Activated T-helper 9 cell treated with anti-CD3 and anti-CD28 coated beads, Interleukin-2, amount 50 U/mL, for 16 hours (primary cell): Measurements from ENCODE around the gene NR1I3.
"Not testable (repeated sequence)": the region's sequence is repeated elsewhere in the genome, so short reads cannot be mapped to it uniquely, and the experiment has no call there.

Experiments used
- DNase-seq: peaks from one replicate; pipeline ENCODE4 v3.0.0-alpha.2; 2020; ENCODE audit warnings: low read depth

Gene NR1I3

GRCh38 chr1:161250829-161251228, 12.8 kb upstream of the NR1I3 start:
- no peak for DNase-seq

- DNase-seq: not testable (repeated sequence)
These were observed 12.1 kb upstream of the NR1I3 start for GRCh38 chr1:161250100-161250499.

GRCh38 chr1:161244888-161245287, 6.9 kb upstream of the NR1I3 start:
- no peak for DNase-seq

GRCh38 chr1:161242313-161242712, 4.3 kb upstream of the NR1I3 start:
- DNase-seq: no peak

- no peak for DNase-seq
These were observed 3.7 kb upstream of the NR1I3 start for GRCh38 chr1:161241682-161242081.

- no peak for DNase-seq
These were observed 1.8 kb downstream of the NR1I3 start for GRCh38 chr1:161235957-161236775.

- DNase-seq: no peak
These were observed 4.9 kb downstream of the NR1I3 start for GRCh38 chr1:161233102-161233501.

GRCh38 chr1:161230762-161231161, 7.2 kb downstream of the NR1I3 start:
- DNase-seq: no peak

- DNase-seq: no peak
These were observed 8.1 kb downstream of the NR1I3 start for GRCh38 chr1:161229896-161230295.

- DNase-seq: no peak
These were observed 10.0 kb downstream of the NR1I3 start for GRCh38 chr1:161228032-161228431.

GRCh38 chr1:161227196-161227871, 10.7 kb downstream of the NR1I3 start:
- DNase-seq: peak; percentile 80

- DNase-seq: no peak
These were observed 11.2 kb downstream of the NR1I3 start for GRCh38 chr1:161226759-161227158.

- no peak for DNase-seq
These were observed 11.7 kb downstream of the NR1I3 start for GRCh38 chr1:161226320-161226711.

GRCh38 chr1:161225534-161226319, 12.3 kb downstream of the NR1I3 start, which contains the start of gene TOMM40L:
TSS of gene TOMM40L (plus strand) at chr1:161226060. CDS start at chr1:161226490, 430 bp downstream.
- peak; percentile 78 for DNase-seq

GRCh38 chr1:161225178-161225533, 12.8 kb downstream of the NR1I3 start:
- DNase-seq: no peak

- not testable (repeated sequence) for DNase-seq
These were observed 13.3 kb downstream of the NR1I3 start for GRCh38 chr1:161224695-161225087.

- no peak for DNase-seq
These were observed 14.0 kb downstream of the NR1I3 start for GRCh38 chr1:161223805-161224694.

GRCh38 chr1:161222175-161223019, 15.6 kb downstream of the NR1I3 start:
- no peak for DNase-seq

GRCh38 chr1:161220002-161220401, 18.0 kb downstream of the NR1I3 start:
- no peak for DNase-seq

GRCh38 chr1:161219078-161219892, 18.7 kb downstream of the NR1I3 start:
- DNase-seq: no peak
